Stimulated activated CD8-positive, alpha-beta memory T cell treated with anti-CD3 and anti-CD28 coated beads, Interleukin-4, amount 100 ng/mL, for 4 hours (primary cell): Measurements from ENCODE around the gene SEC23IP.

Source experiments
- DNase-seq, 2 donors: peaks; one replicate each; pipeline ENCODE4 v3.0.0-alpha.2; 2020; ENCODE audit warnings: low read depth in 2 of 2, low spot score in 1 of 2

The SEC23IP gene

DNA sequence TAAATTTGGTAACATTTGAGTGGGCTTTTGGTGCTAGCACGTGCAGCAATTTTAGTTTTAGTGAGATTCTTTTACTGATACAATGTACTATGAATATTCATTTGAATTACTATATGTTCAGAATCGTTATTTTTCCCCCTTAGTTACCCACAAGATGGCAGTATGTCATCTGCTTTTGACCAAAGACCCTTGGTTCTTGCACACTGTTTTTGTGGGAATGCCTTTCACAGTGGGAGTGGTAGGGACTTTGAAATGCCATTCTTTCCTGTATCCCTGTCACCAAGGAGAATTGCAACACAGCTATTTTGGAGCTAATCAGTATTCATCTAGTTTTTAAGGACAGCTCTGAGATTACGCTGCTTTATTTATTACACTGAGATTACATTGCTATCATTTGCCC is 40.6 kb downstream of the SEC23IP start:
- no peak for DNase-seq

DNA sequence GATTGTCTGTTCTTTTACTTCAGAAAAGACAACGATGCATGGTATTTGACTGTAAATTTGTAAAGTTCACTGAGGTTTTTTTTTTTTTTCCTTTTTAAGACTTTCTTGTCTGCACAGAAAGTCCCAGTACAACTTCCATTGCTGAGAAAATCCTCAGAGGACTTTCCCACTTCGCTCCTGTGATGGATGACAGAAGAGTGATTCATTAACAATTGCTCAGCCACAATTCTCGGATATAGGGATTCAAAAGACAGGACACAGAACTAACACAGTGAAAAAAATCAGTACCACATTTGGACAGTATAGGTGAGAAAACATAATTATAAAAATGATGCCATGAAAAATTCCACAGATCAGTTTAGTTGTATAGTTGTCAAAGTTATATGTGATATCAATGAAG is 48.0 kb downstream of the SEC23IP start:
- no peak for DNase-seq

DNA sequence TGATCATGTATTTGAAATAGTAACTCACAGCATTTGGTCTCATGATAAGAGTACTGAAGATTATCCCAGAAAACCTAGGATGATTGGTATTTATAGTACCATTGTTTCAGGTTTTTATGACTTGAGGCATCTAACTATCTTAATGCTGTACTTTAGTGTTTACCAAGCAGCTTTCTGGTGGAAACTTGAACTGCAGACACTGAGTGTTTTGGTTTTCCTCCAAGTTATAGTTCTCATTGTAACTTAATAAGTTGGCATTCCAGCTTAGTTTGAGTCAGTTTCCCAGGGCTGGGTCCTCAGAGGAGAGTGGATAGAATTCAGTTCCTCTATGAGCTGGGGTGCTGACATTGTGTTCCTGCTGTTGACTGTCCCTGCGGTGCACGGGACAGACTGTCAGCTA is 50.4 kb downstream of the SEC23IP start:
- DNase-seq: no peak

DNA sequence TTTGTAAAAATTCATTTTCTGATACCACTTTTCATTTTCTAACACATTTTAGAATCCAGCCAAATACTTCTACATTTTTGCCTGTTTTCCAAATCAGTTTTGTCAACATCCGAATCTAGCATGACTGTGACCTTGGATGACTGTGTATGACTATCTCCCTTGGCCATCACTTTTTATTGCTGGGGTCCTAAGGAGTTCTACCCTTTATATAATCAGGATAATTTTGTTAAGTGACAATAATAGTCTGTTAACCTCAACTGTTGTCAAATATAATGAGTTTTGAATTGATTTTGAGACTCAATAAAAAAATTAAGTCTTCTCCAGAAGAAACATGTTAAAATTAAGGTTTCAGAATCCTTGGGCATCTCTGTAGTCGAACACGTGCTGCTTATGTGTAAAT is 53.3 kb downstream of the SEC23IP start:
- no peak for DNase-seq

DNA sequence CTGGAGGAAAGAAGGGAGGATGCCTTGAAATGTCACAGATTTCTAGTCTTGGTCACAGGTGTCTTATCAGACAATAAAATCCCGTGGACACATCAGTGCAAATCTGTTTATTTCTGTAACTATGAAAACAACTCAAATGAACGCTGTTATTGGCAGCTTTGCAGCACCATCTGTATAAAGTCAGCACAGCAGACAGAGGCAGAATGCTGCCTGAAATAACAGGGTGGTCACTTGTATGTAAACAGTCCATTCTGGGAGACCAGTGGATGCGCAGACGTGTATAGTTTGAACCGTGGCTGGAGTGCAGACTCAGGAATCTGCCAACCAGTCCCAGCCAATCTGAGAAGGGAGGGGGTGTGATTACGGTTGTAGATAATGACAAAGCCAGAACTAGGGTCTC is 54.8 kb downstream of the SEC23IP start:
- no peak for DNase-seq

DNA sequence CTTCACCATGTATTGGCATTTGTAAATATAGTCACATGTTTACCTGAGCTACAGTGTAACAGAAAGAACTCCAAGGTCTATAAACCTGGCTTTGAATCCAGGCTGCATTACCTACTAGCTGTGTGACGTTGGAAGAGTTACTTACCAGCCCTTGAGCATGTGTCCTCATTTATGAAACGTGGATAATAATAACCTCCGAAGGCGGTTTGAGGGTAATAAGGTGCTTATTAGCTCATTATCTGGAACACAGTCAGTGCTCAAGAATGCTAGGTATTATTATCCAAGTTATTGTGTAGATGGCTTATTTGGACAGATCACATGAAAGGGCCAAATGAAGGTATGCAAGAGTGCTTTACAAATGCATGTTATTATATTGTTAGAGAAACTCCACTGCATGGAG is 64.9 kb downstream of the SEC23IP start:
- DNase-seq: no peak

DNA sequence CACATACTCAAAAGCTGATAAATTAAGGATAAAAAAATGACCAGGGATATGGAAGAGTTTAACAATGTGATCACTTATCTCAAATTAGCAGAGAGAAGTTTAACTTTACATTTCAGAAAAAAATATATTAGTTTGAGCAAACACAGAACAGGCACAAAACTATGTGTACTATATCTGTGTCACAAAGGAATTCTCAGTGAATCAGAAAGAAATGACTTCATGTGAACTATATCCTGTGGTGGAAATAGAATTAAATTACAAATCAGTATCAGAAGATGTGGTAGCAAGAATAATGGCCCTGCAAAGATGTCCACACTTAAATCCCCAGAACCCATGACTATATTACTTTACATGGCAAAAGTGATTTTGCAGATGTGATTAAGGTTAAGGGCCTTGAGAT is 70.3 kb downstream of the SEC23IP start:
- DNase-seq: no peak

DNA sequence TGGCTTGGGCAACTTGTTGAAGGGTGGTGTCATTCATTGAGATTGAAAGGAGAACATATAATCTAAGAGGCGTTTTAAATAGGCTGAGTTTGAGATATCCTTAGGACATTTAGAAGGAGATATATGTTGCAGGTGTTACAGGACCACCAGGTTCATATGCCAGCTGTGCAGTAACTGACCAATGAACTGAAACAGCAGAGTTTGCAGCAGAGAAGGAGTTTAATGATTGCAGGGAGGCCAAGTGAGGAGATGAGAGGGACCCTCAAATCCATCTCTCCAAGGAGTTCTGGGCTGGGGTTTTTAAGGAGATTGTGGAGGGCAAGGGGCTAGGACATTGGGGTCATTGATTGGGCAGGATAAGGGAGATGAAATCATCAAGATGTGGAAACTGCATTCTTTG is 74.5 kb downstream of the SEC23IP start:
- DNase-seq: no peak

DNA sequence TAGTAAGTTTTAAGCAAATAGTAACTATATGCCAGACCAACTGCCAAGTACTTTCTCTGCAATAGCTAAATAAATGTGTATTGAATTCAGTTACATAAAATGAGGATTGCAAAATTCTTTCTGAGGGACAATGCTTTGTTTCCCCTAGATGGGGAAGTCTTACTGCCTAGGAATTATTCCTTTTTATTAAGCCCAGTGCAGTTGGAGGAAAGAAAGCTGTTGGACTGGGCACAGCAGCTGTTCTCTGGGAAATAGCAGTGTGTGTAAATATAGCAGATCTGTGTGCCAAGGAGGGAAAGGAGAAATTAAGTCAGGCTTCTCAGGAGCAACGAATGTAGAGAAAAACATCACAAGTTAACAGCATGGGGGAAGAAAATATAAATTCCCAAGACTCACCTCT is 77.1 kb downstream of the SEC23IP start:
- no peak for DNase-seq

DNA sequence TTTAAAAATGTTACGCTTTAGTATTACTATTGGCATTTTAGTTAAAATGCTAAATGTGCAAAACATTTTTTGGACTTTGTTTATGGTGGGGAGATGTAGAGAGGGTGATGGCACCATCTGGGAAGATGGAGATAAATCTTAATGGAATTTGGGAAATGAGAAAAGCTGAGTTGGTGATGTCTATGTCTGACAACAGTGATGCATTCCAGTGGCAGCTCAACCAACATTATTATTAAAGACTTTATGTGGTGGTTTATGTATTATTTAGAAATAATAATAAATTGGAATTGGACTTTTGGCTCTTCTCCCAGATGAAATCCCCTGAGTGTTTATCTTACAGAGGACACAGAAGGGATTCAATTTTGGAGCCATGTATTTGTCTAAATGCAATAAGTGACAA is 77.6 kb downstream of the SEC23IP start:
- no peak for DNase-seq

DNA sequence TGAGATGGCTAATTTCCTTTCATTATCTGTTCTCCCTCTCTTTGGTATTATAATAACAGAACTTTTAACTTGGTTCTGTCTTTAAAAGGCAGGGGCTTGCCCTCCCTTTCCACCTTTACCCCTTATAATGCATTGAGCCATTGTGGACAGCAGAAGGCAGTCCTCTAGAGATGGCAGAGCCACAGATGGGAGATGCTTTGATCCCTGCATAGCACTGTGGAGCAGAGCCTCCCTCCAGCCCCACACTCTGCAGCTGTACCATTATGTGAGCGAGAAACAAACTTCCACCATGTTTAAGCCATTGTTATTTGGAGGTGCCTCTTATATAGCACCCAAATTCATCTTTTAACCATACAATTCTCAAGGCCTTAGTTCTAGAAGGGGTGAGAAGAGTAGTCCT is 78.4 kb downstream of the SEC23IP start:
- no peak for DNase-seq

DNA sequence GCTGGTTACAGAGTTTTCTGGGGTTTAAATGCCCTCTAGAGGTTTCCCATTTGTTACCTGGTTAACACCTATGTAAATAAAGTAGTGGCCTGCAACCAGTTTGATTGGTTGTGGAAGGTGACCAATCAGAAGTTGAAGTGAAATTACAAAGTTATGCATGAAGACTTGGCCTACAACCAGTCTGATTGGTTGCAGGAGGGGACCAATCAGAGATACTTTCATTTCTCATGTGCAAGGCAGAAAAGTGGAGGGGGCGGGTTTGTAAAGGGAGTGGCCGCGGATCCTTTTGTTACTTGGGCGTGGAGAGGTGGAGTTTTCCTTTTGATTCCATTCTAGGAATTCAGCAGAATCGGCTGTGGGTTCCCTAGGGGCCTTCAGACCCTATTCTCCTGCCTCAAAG is 80.8 kb downstream of the SEC23IP start:
- DNase-seq: no peak

DNA sequence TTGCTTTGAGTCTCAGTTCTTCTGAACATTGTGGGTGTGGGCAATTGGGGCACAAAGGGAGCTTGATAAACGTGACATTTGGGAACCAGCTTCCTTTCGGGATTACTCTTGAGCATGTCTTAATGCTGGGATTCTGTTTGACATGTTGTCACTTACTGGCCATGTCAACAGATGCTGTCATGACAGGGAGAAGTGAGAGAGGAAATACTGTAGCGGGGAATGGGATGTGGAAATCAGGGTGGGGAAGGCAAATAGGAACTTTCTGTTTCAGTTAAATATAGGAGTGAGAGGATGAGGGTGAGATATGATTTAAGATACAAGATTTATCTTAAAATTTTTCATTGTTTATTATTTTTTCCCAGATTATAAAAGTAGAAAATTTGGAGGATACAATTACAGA is 83.9 kb downstream of the SEC23IP start:
- DNase-seq: no peak

DNA sequence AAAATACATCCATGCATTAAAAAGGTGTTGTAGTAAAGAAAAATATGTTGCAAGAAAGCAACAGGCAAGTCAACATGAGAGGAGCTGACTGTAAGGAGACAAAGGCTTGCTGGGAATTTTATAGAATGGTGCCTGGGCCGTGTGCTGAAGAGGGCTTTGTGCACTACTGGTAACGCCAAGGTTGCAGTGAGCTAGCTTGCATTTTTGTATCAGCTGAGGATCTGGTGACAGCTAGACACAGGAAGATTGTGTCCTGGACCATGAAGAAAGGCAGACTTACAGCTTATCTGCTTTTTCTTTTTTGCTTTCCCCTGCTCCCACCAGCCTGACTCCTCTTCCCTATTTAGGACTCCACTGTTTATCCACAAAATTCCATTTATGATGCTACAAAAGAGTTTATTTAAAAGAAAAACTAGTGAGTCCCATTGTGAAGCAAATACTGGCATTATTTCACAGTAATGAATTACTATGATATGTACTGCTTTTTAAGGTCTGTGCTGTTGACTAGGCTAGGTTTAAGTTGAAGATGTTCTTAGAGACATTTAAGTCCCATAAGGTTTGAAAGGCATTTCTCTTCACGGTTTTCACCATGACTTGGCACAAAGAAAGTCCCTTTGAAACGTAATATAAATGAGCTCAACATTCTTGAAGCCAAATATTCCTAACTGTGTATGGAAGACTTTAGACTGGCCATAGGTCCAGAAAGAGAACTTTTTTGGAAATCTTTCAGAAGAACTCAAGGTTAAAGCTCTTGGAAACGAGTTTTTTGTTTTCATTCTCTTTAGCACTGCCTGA is 88.6 kb downstream of the SEC23IP start:
- no peak for DNase-seq

DNA sequence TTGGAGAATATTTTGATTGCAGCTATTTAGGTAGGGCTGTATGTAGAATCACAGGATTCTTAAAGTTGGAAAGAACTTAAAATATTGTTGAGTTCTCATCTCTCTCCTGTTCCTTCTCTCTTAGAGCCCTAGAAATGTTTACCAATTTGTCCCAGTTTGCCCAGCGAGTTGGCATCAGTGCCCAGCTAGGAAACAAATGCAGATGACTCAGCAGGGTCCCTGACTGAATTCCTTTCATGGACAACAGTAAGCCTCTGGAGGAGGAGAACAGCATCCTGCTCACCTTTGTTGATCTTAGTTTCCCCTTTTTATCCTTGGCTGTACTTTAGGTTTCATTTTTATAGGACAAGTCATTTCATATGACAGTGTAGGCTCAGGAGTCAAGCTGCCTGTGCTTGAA is 89.3 kb downstream of the SEC23IP start:
- DNase-seq: no peak

DNA sequence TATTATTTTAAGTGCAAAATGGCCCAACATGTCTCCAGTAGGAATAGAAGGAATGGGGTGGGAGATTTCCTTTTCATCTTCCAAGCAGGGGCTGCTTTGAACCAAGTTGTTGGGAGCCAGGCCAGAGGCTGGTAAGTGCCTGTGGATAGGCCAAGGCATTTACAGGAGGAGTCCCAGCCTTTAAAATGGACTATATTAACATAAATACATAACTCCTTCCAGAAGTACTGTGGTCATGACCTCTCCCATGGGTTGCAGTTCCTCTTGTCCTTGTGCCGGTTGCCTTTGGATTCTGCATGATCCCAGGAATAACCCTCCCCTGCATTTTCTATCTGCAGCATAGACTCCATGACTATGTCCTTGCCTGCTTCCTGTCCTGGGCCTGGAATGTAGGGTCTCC is 95.8 kb downstream of the SEC23IP start:
- DNase-seq: no peak

DNA sequence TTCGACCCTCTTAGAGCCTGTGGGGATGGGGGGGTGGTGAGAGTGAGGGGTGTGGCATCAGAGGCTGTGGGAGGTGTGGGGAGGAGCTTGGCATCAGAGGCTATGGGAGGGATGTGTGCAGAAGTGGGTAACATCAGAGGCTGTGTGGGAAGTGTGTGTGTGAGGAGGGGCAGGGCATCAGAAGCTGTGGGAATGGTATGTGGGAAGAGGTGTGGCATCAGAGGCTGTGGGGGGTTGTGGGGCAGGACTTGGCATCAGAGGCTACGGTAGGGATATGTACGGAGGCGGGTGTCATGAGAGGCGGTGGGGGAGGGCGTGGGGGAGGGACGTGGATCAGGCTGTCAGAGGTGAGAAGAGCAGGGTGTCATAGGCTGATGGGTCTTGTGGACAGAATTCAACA is 97.4 kb downstream of the SEC23IP start:
- DNase-seq: no peak

DNA sequence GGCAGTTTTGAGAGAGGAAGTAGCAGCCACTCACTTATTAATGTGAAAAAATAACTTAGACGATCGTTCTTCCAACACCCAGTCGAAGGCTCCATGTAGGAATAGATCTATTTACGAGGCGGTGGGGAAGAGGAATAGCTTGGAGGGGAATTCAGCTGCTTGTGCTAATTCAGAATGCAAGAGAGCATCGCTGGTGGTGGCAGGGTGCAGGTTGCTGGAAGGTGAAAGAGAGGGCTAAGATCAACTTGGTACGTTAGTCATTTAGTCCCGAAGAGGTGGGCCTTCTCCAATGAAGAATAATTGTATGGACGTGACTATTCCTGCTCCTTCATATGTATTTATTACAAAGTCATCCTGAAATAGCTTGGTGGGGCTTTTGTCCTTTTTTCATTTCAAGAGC is 98.5 kb downstream of the SEC23IP start:
- DNase-seq: no peak

DNA sequence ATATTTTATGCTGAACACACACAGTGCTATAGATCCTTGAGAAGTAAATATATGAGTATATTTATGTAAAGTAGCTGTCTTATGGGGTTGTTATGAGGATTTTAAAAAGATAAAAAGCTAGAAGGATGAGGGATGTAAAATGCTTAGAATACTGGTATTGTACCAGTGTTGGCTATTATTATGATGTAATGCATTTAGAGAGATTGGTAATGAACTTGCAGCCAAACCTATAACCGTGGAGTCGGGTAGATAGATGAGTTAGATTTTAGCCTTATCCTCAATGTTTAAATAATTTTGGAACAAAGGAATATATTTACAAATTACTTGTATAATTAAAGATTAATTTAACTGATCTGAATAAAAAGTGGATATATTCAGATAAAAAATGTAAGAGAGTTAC is 99.3 kb downstream of the SEC23IP start:
- no peak for DNase-seq
